ENCODE data around the gene NQO2. TPM values are rescaled to one million over a fixed set of nuclear protein-coding genes. Genes with fewer than 3 reads are reported as not detected.
"Not testable (repeated sequence)": the region's sequence is repeated elsewhere in the genome, so short reads cannot be mapped to it uniquely, and the experiment has no call there.

The NQO2 gene
- total RNA-seq, 1 donor from 2014 or later, result 30.1 TPM

- intact Hi-C loops (cut with DNase I), result loop anchor here (1.0 to 10.0 kb wide), 2 partner anchors 57 to 210 kb away; partner anchors contain the start of gene SERPINB1
- DNase-seq (ENCODE audit: low spot score), result peak; percentile 82
- ATAC-seq, result peak; percentile 50
These were observed 54.8 kb downstream of the NQO2 start for GRCh38 chr6:3054229-3055157.

- DNase-seq (ENCODE audit: low spot score); ATAC-seq: not testable (repeated sequence)
- intact Hi-C loops (cut with DNase I), result loop anchor here (10.0 kb wide), 1 partner anchor 210 kb away; the partner anchor contains the start of gene SERPINB1
These were observed 55.4 kb downstream of the NQO2 start for GRCh38 chr6:3055158-3055499.

- intact Hi-C loops (cut with DNase I), result loop anchor here (10.0 kb wide), 1 partner anchor 212 kb away; the partner anchor contains the start of gene SERPINB1
- no peak for ATAC-seq
- DNase-seq (ENCODE audit: low spot score), result no peak
These were observed 57.5 kb downstream of the NQO2 start for GRCh38 chr6:3057063-3057770.

DNA sequence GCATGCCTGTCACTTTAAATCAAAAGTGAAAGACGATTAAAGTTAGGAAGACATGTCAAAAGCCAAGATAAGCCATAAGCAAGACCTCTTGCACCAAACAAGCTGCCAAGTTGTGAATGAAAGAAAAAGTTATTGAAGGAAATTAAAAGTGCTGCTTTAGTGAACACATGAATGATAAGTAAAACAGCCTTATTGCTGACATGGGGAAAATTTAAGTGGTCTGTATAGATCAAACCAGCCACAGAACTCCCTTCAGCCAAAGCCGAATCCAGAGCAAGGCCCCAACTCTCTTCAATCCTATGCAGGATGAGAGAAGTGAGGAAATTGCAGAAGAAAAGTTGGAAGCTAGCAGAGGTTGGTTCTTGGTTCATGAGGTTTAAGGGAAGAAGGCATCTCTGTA lies 59.3 kb downstream of the NQO2 start:
- intact Hi-C loops (cut with DNase I), result loop anchor here (10.0 kb wide), 1 partner anchor 214 kb away; the partner anchor contains the start of gene SERPINB1
- DNase-seq (ENCODE audit: low spot score) (no peak), ATAC-seq (no peak)

DNA sequence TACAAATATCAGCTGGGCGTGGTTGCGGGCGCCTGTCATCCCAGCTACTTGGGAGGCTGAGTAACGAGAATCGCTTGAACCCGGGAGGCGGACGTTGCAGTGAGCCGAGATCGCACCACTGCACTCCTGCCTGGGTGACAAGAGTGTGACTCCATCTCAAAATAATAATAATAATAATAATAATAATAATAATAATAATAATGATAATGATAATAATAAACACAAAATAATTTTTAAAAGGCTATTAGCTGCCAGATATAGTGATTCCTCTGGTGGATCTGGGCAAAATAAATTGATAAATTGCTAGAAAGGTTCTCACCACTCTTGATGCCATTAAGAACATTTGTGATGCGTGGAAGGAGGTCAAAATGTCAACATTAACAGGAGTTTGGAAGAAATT lies 60.4 kb downstream of the NQO2 start:
- DNase-seq (ENCODE audit: low spot score); ATAC-seq; intact Hi-C loops (cut with DNase I): not testable (repeated sequence)

DNA sequence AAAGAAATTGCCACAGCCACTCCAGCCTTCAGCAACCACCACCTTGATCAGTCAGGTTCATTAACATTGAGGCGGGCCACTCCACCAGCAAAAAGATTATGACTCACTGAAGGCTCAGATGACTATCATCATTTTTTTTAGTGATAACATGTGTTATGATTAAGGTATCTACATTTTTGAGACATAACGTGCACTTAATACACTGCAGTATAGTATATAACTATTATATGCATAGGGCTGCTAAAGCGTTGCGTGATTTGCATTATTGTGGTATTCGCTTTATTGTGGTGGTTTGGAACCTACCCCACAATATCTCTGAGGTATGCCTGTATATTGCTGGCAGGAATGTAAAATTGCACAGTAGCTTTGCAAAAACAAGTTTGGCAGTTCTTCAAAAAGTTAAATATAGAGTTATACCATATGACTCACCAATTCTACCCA lies 61.8 kb downstream of the NQO2 start:
- intact Hi-C loops (cut with DNase I), result no loop called here
- DNase-seq (ENCODE audit: low spot score) (no peak), ATAC-seq (no peak)

DNA sequence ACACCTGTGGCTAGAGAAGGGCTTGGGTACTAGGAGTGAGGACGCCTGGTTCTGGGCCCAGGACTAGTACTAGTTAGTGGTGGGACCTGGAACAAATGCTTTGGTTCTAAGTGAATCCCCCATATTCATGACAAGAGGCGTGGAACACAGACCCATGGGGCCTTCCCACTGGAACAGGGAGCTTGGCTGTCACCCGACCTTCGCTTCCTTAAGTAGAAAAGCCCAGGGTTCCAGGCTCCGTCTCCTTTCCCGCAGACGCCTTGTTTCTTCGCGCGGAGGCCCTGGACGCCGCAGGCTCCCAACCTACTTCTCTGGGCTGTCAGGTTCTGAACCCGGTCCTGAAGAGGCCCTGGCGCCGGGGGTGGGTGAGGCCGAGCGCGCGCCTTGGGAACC lies 63.6 kb downstream of the NQO2 start:
- intact Hi-C loops (cut with DNase I); ATAC-seq; DNase-seq (ENCODE audit: low spot score): not testable (repeated sequence)

DNA sequence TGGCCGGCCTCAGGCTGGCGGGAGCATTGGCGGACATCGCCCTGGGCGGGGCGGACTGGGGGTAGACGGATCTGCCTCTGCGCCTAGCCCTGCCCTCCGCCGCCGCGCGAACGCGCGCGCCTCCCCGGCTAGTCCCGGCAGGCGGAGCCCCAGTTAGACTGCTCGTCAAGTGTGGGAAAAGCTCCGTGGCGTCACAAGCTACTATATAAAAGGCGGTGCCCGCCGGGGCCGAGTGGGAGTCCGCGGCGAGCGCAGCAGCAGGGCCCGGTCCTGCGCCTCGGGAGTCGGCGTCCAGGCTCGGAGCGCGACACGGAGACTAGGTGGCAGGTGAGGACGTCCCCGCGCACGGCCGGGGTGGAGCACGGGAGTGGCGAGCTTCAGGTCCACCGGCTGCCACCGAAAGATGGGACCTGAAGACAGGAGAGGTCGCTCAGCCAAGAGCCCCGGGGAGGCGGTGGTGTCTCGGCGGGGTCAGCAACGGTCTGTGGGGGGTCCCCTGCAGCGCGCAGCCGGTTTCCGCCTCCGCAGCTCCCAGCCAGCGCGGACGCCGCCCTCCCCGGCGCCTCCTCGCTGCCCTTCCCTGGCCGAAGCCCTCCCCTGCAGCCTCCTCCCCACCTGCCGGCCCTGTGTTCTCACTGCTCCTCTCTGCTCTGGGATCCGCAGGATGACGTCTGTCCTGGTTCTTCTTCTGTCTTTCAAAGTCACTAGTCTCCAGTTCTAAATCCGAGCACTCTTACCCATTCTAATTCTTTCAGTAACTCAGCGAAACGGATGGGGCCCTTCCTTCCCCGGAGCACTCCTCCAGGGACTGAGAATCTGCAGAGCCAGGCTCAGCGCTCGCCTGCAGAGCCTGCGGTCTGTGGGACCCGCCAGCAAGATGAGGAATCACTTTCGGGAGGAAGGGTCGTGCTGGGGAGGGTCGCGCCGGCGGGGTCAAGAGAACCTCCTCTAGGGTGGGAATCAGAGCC lies 64.3 kb downstream of the NQO2 start:
- DNase-seq (ENCODE audit: low spot score) (peak; percentile 97), ATAC-seq (peak; percentile 97)
- intact Hi-C loops (cut with DNase I), result no loop called here

DNA sequence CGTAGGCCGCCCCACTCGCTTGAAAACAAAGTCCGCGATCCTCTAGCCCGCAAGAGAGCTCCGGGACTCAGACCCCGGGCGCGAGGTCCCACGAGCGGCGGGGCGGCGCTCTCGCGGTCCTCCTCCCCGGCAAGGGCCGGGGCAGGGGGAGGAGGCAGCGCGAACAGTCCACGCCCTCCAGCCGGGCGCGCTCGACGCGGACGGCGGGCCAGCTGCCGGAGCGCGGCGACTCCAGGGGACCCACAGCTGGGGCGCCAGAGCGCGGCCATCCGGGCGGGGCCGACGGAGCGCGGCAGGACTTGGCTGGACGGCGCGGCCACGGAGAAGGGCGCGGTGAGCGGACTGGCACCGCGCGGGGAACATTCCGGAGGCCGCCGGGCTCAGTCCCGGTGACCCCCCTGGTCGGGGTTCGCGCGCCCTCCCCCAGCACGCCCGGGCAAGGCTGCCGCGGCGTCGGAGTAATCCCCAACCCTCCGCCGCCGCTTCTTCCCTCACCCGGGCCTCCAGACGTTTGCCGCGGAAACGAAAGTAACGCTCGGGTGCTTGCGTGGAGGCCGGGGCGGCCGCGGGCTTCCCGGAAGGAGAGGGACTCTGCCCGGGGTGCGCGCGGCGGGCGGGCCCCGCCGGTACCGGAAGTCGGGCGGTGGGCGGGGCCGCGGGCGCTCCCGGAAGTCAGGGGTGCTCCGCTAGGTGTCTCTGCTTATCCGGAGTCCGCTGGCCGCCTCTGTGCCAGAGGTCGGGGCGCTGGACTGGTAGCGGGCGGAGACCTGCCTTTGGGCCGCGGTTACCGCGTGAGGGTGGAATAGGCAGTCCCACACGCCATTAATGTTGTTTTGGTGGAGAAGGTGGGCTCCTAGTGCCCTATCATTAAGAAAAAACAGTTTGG lies 68.9 kb downstream of the NQO2 start, which contains the start of gene RIPK1:
Gene RIPK1, plus strand, starts transcription at position 166 of the 886 bp plus-strand sequence. CDS start 8,330 bp downstream, outside the sequence.
- DNase-seq (ENCODE audit: low spot score) (peak; percentile 97), ATAC-seq (peak; percentile 89)
- intact Hi-C loops (cut with DNase I), result no loop called here

Other genes with a start within 250 kb of the NQO2 start
- 0.98 TPM for gene MYLK4, start 249.0 kb upstream of the NQO2 start, total RNA-seq
- gene WRNIP1, start 234.5 kb upstream of the NQO2 start, total RNA-seq, result 30.8 TPM
- 46.1 TPM for gene SERPINB1, start 158.0 kb upstream of the NQO2 start, total RNA-seq
- gene SERPINB9, start 96.6 kb upstream of the NQO2 start, total RNA-seq, result 34.1 TPM
- gene SERPINB6, start 28.3 kb upstream of the NQO2 start, total RNA-seq, result 122 TPM
- gene RIPK1, start 68.6 kb downstream of the NQO2 start, total RNA-seq, result 25.9 TPM
- gene BPHL, start 118.8 kb downstream of the NQO2 start, total RNA-seq, result 15.7 TPM
- gene TUBB2A, start 157.7 kb downstream of the NQO2 start, total RNA-seq, result 53.1 TPM
- 39.4 TPM for gene TUBB2B, start 227.8 kb downstream of the NQO2 start, total RNA-seq

All from sciatic nerve (tissue), 2 donors.